Measurements from ENCODE around the gene E2F4. TPM values are rescaled to one million over a fixed set of nuclear protein-coding genes. Genes with fewer than 3 reads are reported as not detected.

E2F4 gene
- total RNA-seq, 1 experiment from 2014 or later, result 114 TPM

DNA sequence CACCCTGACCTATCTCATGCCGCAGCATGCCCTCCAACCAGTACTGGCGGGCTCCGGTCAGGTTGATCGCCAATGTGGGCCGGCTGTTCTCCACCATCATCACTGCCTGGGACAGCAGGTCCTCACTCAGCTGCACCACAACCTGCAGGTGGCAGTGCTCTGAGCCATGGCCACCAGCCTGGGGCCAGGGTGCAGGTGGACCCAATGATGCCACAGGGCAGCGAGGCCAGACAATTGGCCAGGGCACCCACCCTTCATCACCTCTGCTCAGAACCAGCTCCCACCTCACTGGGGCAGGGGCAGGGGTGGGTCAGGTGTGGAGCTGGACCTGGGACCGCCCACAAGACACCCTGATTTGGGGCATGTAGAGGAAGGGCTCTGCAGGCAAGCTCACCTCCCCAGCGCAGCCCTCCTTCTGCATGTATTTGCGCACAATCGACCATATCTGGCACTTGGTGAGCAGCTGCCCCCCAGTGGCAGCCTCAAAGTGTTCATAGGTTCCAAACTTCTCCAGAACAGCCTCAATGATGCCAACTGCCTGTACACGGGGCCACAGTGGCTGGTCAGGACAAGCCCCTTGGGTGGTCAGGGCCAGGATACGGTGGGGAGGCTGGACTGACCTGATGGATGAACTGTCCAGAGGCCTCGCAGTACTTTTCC is 12.4 kb upstream of the E2F4 start:
- CTCF ChIA-PET, result interaction anchor here (0.7 to 3.4 kb wide), 4 partner anchors 13 to 162 kb away, joined by 3 to 14 read pairs (median 4); partner anchors contain the start of genes E2F4 and ELMO3
- H3K79me2 ChIP-seq (ENCODE audit: insufficient read depth, low read length), result peaks cover 11% of the 10 kb centered on the region
- no TSS peak for BruUV-seq (replicated peaks)
- TF ChIP-seq, protein P1, sequence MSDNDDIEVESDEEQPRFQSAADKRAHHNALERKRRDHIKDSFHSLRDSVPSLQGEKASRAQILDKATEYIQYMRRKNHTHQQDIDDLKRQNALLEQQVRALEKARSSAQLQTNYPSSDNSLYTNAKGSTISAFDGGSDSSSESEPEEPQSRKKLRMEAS (IDR thresholded peaks at IDR 0.05), result no peak
- TF ChIP-seq, protein P2, sequence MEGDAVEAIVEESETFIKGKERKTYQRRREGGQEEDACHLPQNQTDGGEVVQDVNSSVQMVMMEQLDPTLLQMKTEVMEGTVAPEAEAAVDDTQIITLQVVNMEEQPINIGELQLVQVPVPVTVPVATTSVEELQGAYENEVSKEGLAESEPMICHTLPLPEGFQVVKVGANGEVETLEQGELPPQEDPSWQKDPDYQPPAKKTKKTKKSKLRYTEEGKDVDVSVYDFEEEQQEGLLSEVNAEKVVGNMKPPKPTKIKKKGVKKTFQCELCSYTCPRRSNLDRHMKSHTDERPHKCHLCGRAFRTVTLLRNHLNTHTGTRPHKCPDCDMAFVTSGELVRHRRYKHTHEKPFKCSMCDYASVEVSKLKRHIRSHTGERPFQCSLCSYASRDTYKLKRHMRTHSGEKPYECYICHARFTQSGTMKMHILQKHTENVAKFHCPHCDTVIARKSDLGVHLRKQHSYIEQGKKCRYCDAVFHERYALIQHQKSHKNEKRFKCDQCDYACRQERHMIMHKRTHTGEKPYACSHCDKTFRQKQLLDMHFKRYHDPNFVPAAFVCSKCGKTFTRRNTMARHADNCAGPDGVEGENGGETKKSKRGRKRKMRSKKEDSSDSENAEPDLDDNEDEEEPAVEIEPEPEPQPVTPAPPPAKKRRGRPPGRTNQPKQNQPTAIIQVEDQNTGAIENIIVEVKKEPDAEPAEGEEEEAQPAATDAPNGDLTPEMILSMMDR (IDR thresholded peaks at IDR 0.05 in 2 of 3, conservative IDR thresholded peaks at IDR 0.05 in 1 of 3; ENCODE audit: borderline replicate concordance in 1 of 3, insufficient read depth in 1 of 3, low read depth in 2 of 3, low read length in 2 of 3), result peak in 2 of 3 experiments; percentile 39 to 50; a peak in 3 of 6 replicates
- peak overlapping the region; percentile 93; the same call in 1 of the 2 replicates for H3K4me2 ChIP-seq (ENCODE audit: low read length)
- H3K9ac ChIP-seq (ENCODE audit: low read length), result 0 out of 2 replicates have a peak overlapping the region, but pooled peaks have one; percentile 77
- intact Hi-C loops (cut with micrococcal nuclease), result no loop called here
- H3K9me2 ChIP-seq (ENCODE audit: insufficient read depth), result no peaks in the 10 kb centered on the region
- peak overlapping the region; percentile 95 for H3K27ac ChIP-seq (ENCODE audit: low read depth, low read length)
- POLR2A ChIA-PET, result no interaction called here
- H4K20me1 ChIP-seq (ENCODE audit: insufficient read depth), result no peaks in the 10 kb centered on the region
- H3K36me3 ChIP-seq (ENCODE audit: control insufficient read depth in 1 of 2, insufficient read depth in 2 of 2, low read length in 2 of 2), result 0 out of 4 replicates have a peak, but pooled peaks cover 0 to 6% of the 10 kb centered on the region in 2 experiments
- H3K9me3 ChIP-seq (ENCODE audit: control insufficient read depth in 1 of 2, insufficient read depth in 1 of 2, low read depth in 1 of 2, low read length in 2 of 2), result no peaks in the 10 kb centered on the region
- H2AFZ ChIP-seq (ENCODE audit: low read depth, low read length, poor library complexity, severe bottlenecking), result no peak overlapping the region
- DNase-seq (ENCODE audit: low read depth, low spot score) (no peak), ATAC-seq (no peak)
- H3K27me3 ChIP-seq (ENCODE audit: insufficient read depth, low read length), result no peaks in the 10 kb centered on the region
- RAD21 ChIA-PET (ENCODE audit: low non-redundant PET in 1 of 2, low total read pairs in 2 of 2, uncharacterized antibody in 2 of 2, unreplicated experiment in 2 of 2), result no interaction called here
- no peak overlapping the region for H3K4me3 ChIP-seq (replicated peaks in 1 of 2; ENCODE audit: low read depth in 1 of 2, low read length in 2 of 2)
- peaks cover 47 to 72% of the 10 kb centered on the region in 2 experiments for H3K4me1 ChIP-seq (ENCODE audit: control insufficient read depth in 1 of 2, insufficient read depth in 2 of 2, low read length in 2 of 2)

DNA sequence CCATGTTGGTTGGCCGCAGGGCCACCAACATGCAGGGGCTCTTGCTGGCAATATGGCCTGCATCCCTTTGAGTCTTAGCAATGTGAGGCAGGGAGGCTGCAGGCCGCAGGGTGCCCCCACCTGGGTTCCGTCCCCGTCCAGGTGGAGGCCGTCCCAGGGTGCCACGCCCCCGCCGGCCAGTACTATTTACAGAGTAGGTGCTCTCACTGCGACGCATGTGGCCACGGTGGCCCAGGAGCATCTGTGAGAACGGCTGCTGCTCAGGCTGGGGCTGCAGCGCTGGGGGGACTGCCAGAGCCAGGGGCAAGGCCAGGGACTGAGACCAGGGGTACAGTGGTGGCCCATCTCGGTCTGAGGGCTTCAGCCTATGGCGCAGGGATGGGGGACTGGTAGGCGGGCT is 11.8 kb upstream of the E2F4 start:
- Histone ChIP-seq H3K9me2 (ENCODE audit: insufficient read depth) (no peaks in the 10 kb centered on the region), H3K9ac (ENCODE audit: low read length) (no peak overlapping the region), H3K4me1 (ENCODE audit: control insufficient read depth in 1 of 2, insufficient read depth in 2 of 2, low read length in 2 of 2) (peaks cover 40 to 69% of the 10 kb centered on the region in 2 experiments), H3K4me2 (ENCODE audit: low read length) (no peak overlapping the region), H3K9me3 (ENCODE audit: control insufficient read depth in 1 of 2, insufficient read depth in 1 of 2, low read depth in 1 of 2, low read length in 2 of 2) (no peaks in the 10 kb centered on the region), H3K36me3 (ENCODE audit: control insufficient read depth in 1 of 2, insufficient read depth in 2 of 2, low read length in 2 of 2) (0 out of 4 replicates have a peak, but pooled peaks cover 0 to 3% of the 10 kb centered on the region in 2 experiments), H3K27me3 (ENCODE audit: insufficient read depth, low read length) (no peaks in the 10 kb centered on the region), H3K4me3 (replicated peaks in 1 of 2; ENCODE audit: low read depth in 1 of 2, low read length in 2 of 2) (no peak overlapping the region), H3K79me2 (ENCODE audit: insufficient read depth, low read length) (peaks cover 11% of the 10 kb centered on the region), H4K20me1 (ENCODE audit: insufficient read depth) (no peaks in the 10 kb centered on the region), H2AFZ (ENCODE audit: low read depth, low read length, poor library complexity, severe bottlenecking) (no peak overlapping the region), H3K27ac (ENCODE audit: low read depth, low read length) (peak overlapping the region; percentile 95; the same call in 1 of the 2 replicates)
- no peak for TF ChIP-seq EZH2 (IDR thresholded peaks at IDR 0.05)
- TF ChIP-seq POLR2AphosphoS5 (IDR thresholded peaks at IDR 0.05; ENCODE audit: low read depth, low read length), result no peak
- TF ChIP-seq JUND (IDR thresholded peaks at IDR 0.05), result no peak
- TF ChIP-seq FOSL1 (IDR thresholded peaks at IDR 0.05; ENCODE audit: low read depth), result no peak
- TF ChIP-seq, protein P3, sequence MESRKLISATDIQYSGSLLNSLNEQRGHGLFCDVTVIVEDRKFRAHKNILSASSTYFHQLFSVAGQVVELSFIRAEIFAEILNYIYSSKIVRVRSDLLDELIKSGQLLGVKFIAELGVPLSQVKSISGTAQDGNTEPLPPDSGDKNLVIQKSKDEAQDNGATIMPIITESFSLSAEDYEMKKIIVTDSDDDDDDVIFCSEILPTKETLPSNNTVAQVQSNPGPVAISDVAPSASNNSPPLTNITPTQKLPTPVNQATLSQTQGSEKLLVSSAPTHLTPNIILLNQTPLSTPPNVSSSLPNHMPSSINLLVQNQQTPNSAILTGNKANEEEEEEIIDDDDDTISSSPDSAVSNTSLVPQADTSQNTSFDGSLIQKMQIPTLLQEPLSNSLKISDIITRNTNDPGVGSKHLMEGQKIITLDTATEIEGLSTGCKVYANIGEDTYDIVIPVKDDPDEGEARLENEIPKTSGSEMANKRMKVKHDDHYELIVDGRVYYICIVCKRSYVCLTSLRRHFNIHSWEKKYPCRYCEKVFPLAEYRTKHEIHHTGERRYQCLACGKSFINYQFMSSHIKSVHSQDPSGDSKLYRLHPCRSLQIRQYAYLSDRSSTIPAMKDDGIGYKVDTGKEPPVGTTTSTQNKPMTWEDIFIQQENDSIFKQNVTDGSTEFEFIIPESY (IDR thresholded peaks at IDR 0.05; ENCODE audit: extremely low read depth, insufficient replicate concordance, low read length), result no peak
- TF ChIP-seq POLR2A (IDR thresholded peaks at IDR 0.05; ENCODE audit: borderline replicate concordance, extremely low read depth, insufficient read depth, insufficient read length), result no peak
- no peak for TF ChIP-seq CBX3 (IDR thresholded peaks at IDR 0.05; ENCODE audit: low read depth)
- TF ChIP-seq YY1 (IDR thresholded peaks at IDR 0.05; ENCODE audit: extremely low read depth, insufficient replicate concordance, low read depth, low read length), result no peak
- TF ChIP-seq, protein P1 (IDR thresholded peaks at IDR 0.05), result no peak
- TF ChIP-seq ZNF274 (IDR thresholded peaks at IDR 0.05; ENCODE audit: low read depth, low read length), result no peak
- TF ChIP-seq TCF7L2 (IDR thresholded peaks at IDR 0.05; ENCODE audit: borderline replicate concordance, extremely low read depth, insufficient read depth, insufficient read length), result no peak
- ChIA-PET RAD21 (ENCODE audit: low non-redundant PET in 1 of 2, low total read pairs in 2 of 2, uncharacterized antibody in 2 of 2, unreplicated experiment in 2 of 2) (no interaction called here), POLR2A (no interaction called here), CTCF (interaction anchor here (1.0 to 3.4 kb wide), 3 partner anchors 12 to 159 kb away, joined by 3 to 14 read pairs (median 3); partner anchors contain the start of genes E2F4 and ELMO3)
- intact Hi-C loops (cut with micrococcal nuclease), result no loop called here
- ATAC-seq (no peak), DNase-seq (ENCODE audit: low read depth, low spot score) (no peak)
- BruUV-seq (replicated peaks), result no TSS peak

Measured in HCT116 (cell line).